Measurements from ENCODE around the gene PPP1R13L.

- no peak for TF ChIP-seq CTCF (IDR thresholded peaks at IDR 0.05; ENCODE audit: control extremely low read depth in 1 of 3, insufficient read depth in 1 of 3, low read depth in 1 of 3, low read length in 3 of 3)
- TF ChIP-seq POLR2A (IDR thresholded peaks at IDR 0.05; ENCODE audit: control extremely low read depth in 1 of 2, low read depth in 2 of 2, low read length in 2 of 2): no peak
- no peak for TF ChIP-seq CREB1 (IDR thresholded peaks at IDR 0.05)
- TF ChIP-seq SP1 (IDR thresholded peaks at IDR 0.05; ENCODE audit: low read depth, low read length): no peak
- no peak for TF ChIP-seq YY1 (IDR thresholded peaks at IDR 0.05; ENCODE audit: low read depth, low read length)
- TF ChIP-seq TCF12 (IDR thresholded peaks at IDR 0.05; ENCODE audit: low read depth, low read length): no peak
- TF ChIP-seq TAF1 (IDR thresholded peaks at IDR 0.05; ENCODE audit: low read depth, low read length): no peak
- no peak for TF ChIP-seq RAD21 (IDR thresholded peaks at IDR 0.05 in 1 of 2, conservative IDR thresholded peaks at IDR 0.05 in 1 of 2; ENCODE audit: low read depth in 2 of 2, low read length in 2 of 2)
- no peak for TF ChIP-seq PHF8 (conservative IDR thresholded peaks at IDR 0.05; ENCODE audit: low read depth, low read length)
- no peak for TF ChIP-seq NRF1 (IDR thresholded peaks at IDR 0.05; ENCODE audit: low read depth, low read length)
- TF ChIP-seq SIN3A (conservative IDR thresholded peaks at IDR 0.05 in 1 of 2, IDR thresholded peaks at IDR 0.05 in 1 of 2; ENCODE audit: low read depth in 1 of 2, low read length in 2 of 2): no peak
- TF ChIP-seq GABPA (IDR thresholded peaks at IDR 0.05; ENCODE audit: borderline replicate concordance, insufficient read depth, low read length): no peak
Measured at GRCh38 chr19:45380107-45380506, 24.8 kb downstream of the PPP1R13L start.
